NCI-H345 treated with DMSO at 0.1 percent for 48 hours (cell line): ENCODE data around the gene SSBP3.
"Not testable (repeated sequence)": the region's sequence is repeated elsewhere in the genome, so short reads cannot be mapped to it uniquely, and the experiment has no call there.

ENCODE experiments used
- DNase-seq: peaks from one replicate; lab custom pipeline; 2025; ENCODE audit not compliant: unreplicated experiment; lab: John Stamatoyannopoulos, UW

Gene SSBP3

DNA sequence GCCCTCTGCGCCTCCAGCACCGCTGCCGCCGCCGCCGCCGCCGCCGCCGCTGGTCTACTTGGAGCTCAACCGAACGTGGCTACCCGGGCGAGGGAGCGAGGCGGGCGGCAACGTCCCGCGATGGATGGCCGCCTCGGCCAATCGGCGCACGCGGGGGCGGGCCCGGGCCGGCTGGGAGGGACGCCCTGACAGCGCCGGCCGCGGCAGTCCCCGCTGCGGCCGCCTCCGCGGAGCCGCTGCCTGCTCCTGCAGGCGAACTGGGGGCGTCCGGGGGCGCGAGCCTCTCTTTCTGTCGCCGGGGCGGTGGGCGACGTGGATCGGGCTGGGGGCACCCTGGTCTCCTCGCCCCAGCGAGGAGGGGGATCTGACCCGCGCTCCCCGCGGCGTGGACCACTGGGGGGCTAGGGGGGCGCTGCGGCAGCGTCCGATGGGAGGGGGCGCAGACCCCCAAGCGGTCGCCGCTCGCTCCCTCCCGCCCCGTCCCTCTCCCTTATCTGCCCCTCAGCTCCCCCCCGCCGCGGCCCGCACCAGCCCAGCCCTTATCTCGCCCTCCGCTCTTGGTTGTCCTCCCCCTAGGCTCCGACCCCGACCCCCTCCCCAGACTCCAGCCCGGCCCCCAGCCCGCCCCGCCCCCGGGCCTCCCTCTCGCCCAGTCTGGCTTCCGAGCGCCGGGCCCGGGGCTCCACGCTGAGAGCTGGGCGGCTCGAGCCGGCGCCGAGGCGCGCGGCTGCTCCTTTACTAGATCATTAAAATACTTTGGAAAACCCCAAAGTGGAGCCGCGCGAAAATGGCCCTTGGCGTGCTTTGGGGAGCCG is at the start of gene SSBP3:
TSS of gene SSBP3 (minus strand) at position 56 of the 815 bp plus-strand sequence.
- DNase-seq, result peak; percentile 84

DNA sequence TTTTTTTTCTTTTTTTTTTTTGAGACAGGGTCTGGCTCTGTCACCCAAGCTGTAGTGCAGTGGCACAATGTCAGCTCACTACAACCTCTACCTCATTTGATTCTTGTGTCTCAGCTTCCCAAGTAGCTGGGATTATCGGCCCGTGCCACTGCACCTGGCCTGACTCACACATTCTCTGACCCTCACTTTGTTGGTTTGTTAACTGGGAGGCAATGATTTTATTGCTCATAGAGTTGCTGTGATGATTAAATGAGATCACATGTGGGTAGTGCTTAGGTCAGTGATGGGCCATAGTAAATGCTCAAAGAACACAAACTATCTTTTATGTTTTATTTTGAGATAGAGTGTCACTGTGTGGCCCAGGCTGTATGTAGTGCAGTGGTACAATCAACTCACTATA is 47.3 kb upstream of the SSBP3 start:
- DNase-seq, result no peak

DNA sequence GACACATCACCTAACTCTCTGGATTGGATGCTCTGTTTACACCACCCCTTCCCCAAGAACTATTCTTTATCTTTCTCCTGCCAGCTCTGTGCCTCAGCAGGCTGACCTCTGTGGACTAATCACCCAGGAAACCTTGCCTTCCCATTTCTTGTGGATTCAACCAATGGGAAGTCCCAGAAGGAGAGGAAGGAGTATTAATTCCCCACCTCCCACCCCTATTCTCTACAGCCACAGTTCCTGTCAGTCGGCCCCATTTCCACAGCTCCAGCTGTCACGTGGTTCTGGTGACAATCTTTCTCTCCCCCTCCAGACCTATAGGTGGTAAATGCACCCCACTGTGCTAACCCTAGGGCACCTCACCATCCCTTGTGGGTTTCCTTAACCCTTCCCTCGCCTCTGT is 46.8 kb upstream of the SSBP3 start:
- DNase-seq, result no peak

DNA sequence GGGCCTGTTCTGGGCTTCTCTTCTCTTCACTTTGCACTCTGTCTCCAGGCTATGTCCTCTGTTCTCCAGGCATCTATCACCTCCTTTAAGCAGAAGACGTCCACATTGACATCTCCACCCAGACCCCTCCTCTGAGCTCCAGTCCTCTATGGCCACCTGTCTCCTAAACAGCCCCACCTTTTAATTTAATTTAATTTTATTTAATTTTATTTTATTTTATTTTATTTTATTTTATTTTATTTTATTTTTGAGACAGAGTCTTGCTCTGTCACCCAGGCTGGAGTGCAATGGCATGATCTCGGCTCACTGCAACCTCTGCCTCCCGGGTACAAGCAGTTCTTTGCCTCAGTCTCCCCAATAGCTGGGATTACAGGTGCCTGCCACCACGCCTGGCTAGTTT is 43.2 kb upstream of the SSBP3 start:
- not testable (repeated sequence) for DNase-seq

DNA sequence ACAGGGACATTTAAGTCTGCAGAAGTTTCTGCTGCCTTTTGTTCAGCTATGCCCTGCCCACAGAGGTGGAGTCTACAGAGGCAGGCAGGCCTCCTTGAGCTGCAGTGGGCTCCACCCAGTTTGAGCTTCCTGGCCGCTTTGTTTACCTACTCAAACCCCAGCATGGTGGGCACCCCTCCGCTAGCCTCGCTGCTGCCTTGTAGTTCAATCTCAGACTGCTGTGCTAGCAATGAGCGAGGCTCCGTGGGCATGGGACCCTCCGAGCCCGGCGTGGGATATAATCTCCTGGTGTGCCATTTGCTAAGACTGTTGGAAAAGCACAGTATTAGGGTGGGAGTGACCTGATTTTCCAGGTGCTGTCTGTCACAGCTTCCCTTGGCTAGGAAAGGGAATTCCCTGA is 42.6 kb upstream of the SSBP3 start:
- DNase-seq, result not testable (repeated sequence)

DNA sequence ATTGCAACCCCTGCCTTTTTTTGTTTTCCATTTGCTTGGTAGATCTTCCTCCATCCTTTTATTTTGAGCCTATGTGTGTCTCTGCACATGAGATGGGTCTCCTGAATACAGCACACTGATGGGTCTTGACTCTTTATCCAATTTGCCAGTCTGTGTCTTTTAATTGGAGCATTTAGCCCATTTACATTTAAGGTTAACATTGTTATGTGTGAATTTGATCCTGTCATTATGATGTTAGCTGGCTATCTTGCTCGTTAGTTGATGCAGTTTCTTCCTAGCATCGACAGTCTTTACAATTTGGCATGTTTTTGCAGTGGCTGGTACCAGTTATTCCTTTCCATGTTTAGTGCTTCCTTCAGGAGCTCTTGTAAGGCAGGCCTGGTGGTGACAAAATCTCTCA is 40.9 kb upstream of the SSBP3 start:
- DNase-seq, result not testable (repeated sequence)

DNA sequence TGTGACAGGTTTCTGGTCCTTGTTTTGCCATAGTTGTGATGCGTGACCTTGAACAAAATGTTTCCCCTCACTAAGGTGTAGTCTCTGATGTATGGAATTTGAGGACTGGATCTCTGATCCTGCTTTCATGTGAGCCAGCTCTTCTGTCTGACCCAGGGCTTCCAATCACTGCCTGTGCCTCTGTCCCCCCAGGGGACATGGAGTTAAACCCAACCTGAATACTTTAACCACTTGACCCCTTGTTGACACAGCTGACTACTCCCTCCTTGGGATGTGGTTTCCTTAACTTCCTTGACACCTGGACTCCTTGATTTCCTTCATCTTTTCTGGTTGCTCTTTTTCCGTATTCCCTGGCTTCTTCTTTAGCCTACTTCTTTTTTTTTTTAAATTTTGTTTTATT is 36.0 kb upstream of the SSBP3 start:
- peak; percentile 11 for DNase-seq

DNA sequence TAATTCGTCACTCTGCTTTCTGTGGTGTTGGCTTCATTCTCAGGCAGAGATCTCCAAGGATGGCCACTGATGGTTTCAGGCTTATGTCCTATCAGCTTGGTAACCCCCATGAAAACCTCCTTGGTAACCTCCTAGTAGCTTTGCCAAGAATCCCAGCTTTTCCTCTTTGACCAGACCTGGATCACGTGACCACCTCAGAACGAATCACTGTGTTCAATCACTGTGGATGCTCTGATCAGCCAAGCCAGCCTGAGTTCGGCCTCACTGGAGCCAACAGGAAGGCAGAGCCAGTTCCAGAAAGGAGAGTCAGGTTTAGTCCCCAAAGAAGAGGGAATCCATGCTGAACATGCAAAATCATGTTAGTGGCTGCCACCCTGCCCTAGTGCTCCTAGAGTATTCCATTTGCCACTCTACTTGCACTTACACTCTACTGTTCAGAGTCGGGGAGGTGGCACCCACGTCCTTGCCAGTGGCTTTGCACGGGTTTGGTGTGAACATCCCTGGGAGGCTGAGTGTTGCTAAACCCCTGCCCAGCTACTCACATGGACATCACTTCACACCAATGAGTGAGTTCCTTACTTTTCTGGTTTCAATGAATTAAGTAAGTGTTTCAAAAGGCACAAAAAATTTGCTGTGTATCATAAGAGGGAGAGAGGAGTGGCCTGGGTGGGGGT is 33.5 kb upstream of the SSBP3 start:
- no peak for DNase-seq

DNA sequence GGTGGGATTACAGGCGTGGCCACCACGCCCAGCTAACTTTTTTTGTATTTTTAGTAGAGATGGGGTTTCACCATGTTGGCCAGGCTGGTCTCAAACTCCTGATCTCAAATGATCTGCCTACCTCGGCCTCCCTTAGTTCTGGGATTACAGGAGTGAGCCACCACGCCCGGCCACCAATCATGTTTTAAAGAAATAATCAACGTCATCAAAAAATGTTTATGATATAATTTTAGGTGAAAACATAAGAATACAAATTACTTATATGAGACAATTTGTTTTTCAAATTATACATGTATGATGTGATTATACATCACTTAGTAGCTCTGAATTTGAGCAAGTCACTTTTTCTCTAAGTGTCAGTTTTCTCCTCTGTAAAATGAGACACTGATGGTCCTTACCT is 31.6 kb upstream of the SSBP3 start:
- DNase-seq, result no peak

DNA sequence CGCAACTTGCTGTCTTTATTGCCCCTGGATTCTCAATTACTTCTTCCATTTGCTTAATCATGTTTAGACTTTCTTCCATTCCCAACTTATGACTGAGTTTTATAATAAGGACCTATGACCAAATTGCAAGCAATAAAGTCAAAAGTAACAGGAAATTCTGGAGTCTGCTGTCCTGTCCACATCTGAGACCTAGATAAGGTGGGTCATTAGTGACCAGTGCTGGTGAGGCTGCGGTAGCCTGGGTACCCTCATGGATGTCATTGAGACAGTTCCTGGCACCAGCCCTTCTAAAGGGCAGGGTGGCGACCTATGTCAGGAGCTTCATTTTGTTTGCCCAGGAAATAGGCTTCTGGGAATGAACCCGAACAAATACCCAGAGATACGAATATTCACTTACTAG is 30.6 kb upstream of the SSBP3 start:
- DNase-seq, result no peak

DNA sequence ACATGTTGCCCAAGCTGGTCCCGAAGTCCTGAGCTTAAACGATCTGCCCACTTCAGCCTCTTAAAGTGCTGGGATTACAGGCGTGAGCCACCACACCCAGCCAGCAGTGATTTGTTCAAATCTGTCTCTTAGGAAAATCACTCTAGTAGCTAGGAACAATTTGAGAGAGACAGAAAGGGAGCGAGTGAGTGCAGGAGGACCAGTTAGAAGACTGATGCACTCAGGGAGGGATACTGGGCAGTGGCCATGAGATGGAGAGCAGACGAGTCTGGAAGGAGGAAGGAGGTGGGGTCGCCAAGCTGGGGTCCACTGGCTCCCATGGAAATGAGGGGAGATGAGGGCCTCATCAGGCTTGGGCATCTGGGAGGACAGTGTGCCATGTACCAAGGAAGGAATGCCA is 23.6 kb upstream of the SSBP3 start:
- no peak for DNase-seq

DNA sequence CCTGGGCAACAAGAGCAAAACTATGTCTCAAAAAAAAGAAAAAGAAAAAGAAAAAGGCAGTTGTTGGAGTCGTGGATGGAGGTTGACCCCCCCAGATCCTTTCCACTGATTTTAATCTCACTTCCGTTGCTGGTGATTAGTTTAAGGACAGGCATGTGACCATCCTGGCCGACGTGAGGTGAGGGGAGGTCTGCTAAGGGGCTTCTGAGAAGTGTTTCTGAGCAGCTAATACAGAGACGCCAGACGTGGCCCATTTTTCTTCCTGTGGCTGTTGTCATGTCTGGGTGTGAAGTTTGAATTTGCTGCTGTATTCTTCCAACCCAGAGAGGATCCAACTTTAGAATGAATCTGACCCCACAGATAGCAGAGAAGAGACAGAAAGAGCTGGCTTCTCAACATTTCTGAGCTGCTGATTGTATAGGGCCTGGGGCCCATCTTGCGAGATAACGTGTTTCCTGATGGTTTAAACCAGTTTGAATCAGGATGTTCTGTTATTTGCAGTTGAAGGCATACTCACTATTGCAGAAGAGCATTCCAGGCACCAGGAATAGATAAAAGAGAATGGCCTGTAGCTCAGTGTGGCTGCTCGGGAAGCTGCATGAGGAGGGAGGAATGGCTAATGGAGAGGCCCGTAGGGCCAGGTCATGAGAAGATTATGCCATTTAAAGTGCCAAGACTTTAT is 22.8 kb upstream of the SSBP3 start:
- DNase-seq, result no peak

DNA sequence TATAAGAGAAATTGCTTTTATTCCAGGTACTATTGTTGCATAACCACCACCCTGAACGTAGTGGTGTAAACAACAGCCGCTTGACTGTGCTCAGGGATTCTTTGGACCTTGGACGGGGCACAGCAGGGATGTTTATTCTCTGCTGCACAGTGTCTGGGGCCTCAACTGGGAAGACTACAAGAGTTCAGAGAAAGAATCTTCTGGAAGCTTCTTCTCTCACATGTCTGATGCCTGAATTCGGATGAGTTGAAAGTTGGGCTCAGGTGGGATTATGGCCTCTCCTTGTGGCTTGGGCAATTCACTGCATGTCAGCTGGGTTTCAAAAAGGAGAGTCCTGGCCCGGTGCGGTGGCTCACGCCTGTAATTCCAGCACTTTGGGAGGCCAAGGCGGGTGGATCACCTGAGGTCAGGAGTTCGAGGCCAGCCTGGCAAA is 19.0 kb upstream of the SSBP3 start:
- no peak for DNase-seq

DNA sequence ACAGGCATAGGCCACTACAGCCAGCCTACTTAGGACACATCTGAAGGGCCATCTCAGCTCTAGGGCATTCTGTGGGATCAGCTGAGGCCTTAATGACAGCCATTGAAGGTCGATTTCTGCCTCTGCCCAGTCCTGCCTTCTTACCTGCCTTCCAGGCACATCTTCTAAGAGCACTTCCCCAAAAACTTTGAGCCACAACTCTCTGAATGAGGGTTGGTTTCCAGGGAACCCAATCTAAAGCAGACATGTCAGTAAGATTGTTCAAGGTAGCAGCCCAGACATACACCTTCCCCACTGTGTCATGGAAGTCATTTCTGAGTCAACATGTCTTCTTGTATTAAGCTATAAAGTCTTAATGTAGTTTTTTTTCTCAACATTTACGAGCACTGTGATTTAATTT is 18.2 kb upstream of the SSBP3 start:
- DNase-seq, result no peak

DNA sequence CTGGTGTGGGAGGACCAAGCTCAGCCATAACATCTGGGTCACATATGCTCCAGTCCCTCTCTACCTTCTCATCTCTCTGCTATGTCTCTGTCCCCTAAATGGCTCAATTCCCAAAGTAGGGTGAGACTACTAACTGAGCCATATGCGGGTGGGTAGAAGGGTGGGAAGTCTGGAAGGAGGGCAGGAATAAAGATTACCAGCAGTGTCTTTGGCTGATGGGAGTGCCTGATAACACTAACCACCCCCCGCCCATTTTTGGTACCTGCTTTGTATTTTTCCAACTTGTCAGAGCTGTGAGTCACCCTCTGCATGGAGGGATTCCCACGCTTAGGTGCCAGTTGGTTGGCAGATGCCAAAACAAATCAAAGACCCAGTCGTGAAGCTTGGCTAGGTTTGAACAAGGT is 14.9 kb upstream of the SSBP3 start:
- no peak for DNase-seq

DNA sequence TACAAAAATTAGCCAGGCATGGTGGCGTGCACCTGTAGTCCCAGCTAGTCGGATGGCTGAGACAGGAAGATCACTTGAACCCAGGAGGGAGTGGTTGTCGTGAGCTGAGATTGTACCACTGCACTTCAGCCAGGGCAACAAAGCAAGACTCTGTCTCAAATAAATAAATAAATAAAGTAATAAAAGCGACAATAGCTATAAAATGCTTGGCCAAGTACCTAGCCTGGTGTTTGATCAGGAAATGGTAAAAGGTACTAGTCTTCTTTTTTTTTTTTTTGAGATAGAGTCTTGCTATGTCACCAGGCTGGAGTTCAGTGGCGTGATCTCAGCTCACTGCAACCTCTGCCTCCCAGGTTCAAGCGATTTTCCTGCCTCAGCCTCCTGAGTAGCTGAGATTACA is 12.4 kb upstream of the SSBP3 start:
- DNase-seq, result not testable (repeated sequence)

DNA sequence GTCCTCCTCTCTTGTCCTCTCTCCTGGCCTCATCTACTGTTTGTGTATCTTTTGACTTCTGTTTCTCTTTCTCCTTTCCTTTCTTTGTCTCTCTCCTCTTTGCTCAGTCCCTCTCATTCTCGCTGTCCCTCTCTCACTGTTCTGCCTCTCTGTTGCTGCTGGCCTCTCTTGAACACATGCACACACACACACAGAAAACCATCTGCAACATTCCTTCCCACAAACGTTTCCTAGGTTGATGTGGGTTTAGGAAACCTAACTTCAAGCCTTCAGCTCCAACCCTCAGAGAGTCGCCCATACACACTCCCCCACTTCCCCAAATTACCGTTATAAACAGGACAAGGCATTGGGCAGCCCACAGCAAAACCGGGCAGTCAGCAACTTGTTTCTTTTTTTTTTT is 10.9 kb upstream of the SSBP3 start:
- DNase-seq, result no peak

DNA sequence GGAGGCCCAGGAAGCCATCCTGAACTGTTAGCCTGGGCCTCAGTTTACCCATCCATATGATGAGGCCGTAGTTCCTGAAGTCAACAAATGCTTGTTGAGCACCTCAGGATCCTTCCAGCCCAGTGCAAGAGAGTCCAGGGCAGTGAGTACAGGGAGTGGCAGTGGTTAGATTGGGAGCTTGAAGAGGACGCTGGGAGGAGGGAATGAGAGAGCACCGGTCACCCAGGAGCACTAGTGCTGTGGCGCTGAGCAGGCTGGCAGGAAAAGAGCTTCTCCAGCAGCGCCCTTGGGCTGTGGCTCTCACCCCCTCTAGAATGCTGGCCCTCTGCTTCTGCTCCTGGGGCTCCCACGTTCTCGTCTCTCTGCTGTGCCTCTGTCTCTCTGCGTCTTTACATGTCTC is 10.2 kb upstream of the SSBP3 start:
- no peak for DNase-seq

DNA sequence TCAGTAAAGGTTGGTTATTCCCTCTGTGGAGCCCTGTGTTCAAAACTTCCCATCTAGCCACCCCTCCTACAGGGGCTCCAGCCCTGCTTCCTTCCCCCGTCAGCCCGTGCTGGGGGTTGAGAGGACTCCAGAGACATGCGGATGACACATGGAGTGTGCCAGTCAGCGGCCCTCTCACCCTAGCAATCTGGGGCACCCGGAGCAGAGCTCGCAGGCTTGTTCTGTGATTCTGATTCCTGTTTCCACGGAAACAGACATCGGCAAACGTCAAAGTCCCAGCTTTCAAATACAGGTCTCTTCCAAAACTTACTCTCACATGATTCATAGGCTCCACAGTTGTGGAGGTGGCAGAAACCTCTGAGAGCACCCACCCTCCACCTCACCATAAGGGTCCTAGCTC is 9.8 kb upstream of the SSBP3 start:
- no peak for DNase-seq

DNA sequence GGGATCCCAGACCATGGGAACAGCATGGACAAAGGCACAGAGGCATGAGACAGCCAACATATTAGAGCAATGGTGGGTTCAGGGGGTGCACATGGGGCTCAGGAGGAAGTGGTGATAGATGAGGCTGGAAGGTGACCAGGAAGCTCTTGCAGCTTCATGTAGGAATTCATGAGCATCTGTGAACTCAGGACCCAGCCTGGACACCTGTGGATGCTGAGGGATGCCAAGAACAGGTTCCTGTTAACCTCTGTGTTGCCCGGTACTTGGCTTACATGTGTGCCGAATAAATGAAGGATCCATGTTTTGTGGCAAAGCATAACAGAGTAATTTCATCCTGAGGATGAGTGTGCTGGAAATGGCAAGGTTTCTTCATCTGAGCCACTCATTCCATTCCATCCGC is 9.3 kb upstream of the SSBP3 start:
- DNase-seq, result no peak

DNA sequence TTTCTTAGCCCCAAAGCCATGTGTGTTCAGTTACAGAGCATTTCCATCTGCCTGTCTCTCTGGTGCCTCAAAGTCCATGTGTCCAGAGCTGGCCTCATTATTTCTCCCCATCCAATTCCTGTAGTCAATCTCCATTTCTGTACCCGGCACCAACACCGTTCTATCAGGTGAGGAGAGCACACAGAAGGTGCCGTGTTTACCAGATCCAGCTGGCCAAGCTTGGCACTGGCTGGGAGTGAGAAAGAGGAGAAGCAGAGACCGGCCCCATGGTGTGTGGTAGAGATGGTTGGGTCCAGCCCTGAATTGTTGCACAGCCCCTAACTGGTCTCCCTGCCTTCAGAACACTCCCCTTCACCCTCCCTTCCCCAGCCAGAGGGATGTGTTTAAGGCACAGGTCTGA is 7.5 kb upstream of the SSBP3 start:
- DNase-seq, result no peak

DNA sequence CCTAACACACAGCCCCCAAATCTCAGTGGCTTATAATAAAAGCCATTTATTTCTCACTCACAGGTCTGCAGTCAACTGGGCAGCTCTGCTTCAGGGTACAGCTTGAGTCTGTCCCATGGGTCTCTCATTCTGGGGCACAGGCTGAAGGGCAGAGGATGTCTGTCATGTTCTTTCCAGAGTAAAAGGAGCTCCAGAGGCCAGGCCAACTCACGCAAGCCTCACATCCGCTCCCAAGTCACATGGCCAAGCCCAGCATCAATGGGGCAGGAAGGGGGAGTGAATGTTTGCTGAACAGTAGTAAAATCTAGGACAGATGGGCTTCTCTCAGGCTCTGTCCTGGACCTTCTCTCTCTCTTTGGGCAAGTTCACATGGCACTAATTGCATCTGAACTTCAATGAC is 7.1 kb upstream of the SSBP3 start:
- no peak for DNase-seq
